G401 (cell line): ENCODE measurements around the gene HNF4A. TPM values are rescaled to one million over a fixed set of nuclear protein-coding genes. Genes with fewer than 3 reads are reported as not detected.

Experiments
- DNase-seq: peaks from one replicate; pipeline ENCODE4 v3.0.0-alpha.2; 2015; ENCODE audit warnings: low spot score
- in situ Hi-C: cut with HindIII; loops from 2 replicates; pipeline ENCODE4 v1.10.0; 2016; ENCODE audit warnings: low sequenced_read_pairs, mixed read lengths
- total RNA-seq: library from RNA; depleted of rRNA; stranded (reverse); fragments of >200 nt; shearing (Covaris generic); gene quantifications from 2 replicates; pipeline ENCODE4 v1.2.3, GENCODE V29; 2014; rRNA removed

HNF4A gene
- total RNA-seq, 1 experiment from 2014 or later = 0.17 TPM

DNA sequence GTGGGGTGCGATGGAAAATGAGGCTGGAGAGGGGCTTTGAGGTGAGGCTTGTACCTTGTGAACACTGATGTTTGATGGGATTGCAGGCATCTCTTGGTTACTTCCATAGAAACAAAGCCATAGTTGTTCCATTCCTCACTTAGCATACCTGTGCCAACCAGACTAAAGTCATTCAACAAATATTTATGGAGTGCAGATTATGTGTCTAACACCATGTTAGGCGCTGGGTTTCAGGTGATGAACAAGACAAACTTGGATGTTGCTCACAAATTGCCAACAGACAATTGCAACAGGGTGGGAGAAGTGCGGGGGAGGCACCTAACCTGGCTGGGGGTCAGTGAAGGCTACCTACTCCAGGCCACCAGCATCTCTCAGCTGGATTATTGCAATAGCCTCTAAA, 121.7 kb downstream of the HNF4A start:
- in situ Hi-C loops = no loop called here
- no peak for DNase-seq

DNA sequence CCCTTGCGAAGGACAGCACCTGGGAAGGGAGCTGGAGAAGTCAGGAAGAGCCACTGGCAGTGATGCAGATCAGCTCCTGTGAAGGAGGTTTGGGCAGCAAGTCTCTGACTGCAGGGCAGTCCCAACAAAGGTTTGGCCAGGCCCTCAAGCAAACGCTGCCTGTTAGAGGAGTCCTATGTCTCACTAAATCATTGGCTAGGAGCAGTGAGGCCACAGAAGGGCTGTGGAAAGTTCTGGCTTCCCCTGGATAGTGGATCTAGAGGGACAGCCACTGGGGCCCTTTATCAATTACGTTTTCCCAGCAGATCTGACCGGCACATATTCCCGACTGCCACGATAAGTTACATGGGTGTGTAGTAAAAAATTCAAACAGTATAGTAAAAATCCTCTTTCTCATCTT, 122.7 kb downstream of the HNF4A start:
- in situ Hi-C loops = no loop called here
- no peak for DNase-seq

DNA sequence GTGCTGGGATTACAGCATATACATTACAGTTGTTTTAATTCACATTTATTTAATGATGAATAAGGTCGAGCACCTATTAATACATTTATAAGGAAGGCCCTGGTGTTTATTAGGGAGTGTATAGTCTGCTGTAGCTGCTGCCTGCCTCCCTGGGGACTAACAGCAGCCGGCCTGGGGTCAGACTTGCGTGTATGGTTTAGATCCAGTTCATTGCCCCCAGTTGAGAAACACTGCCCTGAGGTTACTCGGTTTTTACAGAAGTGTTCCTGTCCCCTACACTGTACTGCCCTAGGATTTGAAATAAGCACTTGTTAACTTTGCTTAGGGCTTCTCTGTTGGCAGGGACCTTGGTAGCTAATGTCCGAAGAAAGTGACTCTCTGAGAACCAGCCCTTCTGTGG, 124.1 kb downstream of the HNF4A start:
- in situ Hi-C loops = no loop called here
- no peak for DNase-seq

DNA sequence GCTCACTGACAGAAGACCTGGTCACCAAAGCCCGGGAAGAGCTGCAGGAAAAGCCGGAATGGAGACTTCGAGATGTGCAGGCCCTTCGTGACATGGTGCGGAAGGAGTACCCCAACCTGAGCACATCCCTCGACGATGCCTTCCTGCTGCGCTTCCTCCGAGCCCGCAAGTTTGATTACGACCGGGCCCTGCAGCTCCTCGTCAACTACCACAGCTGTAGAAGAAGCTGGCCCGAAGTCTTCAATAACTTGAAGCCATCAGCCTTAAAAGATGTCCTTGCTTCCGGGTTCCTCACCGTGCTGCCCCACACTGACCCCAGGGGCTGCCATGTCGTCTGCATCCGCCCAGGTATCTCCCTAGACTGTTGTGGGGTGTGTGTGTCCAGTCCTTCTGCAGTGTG, 124.6 kb downstream of the HNF4A start:
- in situ Hi-C loops = no loop called here
- no peak for DNase-seq

DNA sequence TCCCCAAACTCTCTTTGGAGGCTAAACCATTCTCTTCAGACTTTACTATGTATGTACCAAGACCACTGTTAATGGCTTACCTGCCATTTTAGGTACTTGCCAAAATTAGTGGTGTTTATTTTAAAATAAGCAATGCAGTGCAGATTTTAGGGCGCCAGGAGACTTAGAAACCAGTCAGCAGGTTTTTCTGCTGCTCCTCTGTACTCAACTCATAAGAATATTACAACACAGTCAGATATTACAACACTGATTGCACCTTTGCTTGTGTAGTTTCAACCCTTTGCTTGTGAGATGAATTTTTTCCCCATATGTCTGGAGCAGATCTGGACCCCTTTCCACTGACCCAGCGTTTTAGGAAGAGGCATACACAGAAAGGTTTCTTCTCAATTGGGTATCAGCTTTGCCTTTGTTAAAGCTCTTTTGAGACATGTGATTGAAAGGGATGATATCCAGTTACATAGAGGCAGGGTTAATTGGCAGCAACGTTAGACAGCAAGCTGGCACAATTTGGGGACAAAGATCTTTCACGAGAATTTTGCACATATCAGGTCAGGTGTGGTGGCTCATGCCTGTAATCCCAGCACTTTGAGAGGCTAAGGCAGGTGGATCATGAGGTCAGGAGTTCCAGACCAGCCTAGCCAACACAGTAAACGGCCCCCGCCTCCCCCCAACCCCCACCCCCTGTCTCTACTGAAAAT, 126.4 kb downstream of the HNF4A start:
- no peak for DNase-seq
- in situ Hi-C loops = no loop called here

DNA sequence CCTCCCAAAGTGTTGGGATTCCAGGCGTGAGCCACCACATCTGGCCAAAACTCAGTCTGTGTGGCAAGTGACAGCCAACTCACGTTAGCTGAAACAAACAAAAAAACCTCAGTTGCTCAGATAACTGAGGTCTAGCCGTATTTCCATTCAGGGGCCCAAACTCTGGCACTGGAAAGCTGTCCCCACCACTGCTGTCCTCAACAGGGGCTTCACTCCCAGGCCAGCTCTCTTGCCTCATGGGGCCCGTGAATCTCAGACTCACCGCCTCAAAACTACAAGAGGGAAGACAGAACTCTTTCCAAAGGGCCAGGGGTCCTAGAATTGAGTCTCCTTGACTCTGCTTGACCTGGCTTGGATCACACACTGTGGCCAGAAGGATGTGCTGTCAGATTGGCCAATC, 127.6 kb downstream of the HNF4A start:
- in situ Hi-C loops = no loop called here
- DNase-seq = no peak

Other genes starting within 250 kb of the HNF4A start
- gene JPH2, start 168.5 kb upstream of the HNF4A start, total RNA-seq = 0.24 and 1.8 TPM in 2 replicates
- gene OSER1, start 144.9 kb upstream of the HNF4A start, total RNA-seq = 39.2 and 39.8 TPM in 2 replicates
- gene GDAP1L1, start 108.4 kb upstream of the HNF4A start, total RNA-seq = not detected in 2 replicates
- 2.5 and 4.3 TPM in 2 replicates for gene FITM2, start 44.5 kb upstream of the HNF4A start, total RNA-seq
- gene R3HDML, start 18.7 kb upstream of the HNF4A start, total RNA-seq = not detected in 2 replicates
- 4.5 and 6.1 TPM in 2 replicates for gene TTPAL, start 120.2 kb downstream of the HNF4A start, total RNA-seq
- 23.9 and 28.0 TPM in 2 replicates for gene SERINC3, start 166.4 kb downstream of the HNF4A start, total RNA-seq
- gene PKIG, start 226.9 kb downstream of the HNF4A start, total RNA-seq = 37.1 and 69.0 TPM in 2 replicates